ENCODE measurements around the gene PPP1R3G. TPM values are rescaled to one million over a fixed set of nuclear protein-coding genes. Genes with fewer than 3 reads are reported as not detected.
A peak's percentile ranks its signal among the peaks of the same experiment; 100 is the strongest.

PPP1R3G gene
- total and polyA plus RNA-seq, 2 of the 13 experiments (the other 11 are each of a cell fraction or from before 2014, with no cell fraction given) = 1.2 to 1.3 TPM

GRCh38 chr6:5059036-5059896 lies 25.9 kb upstream of the PPP1R3G start (continued):
- no peak for TF ChIP-seq ZNF33A (CRISPR knock-in tag; IDR thresholded peaks at IDR 0.05; ENCODE audit: borderline replicate concordance)
- TF ChIP-seq MZF1 (CRISPR knock-in tag; IDR thresholded peaks at IDR 0.05; ENCODE audit: borderline replicate concordance) = no peak
- 0 out of 2 replicates have a peak, but pooled peaks have one; percentile 60 for TF ChIP-seq ZNF784 (CRISPR knock-in tag; IDR thresholded peaks at IDR 0.05; ENCODE audit: borderline replicate concordance)
- no peak for TF ChIP-seq ZNF576 (CRISPR knock-in tag; IDR thresholded peaks at IDR 0.05)
- TF ChIP-seq ZNF20 (CRISPR knock-in tag; IDR thresholded peaks at IDR 0.05) = no peak
- peak; percentile 87 for TF ChIP-seq PPARG (CRISPR knock-in tag; conservative IDR thresholded peaks at IDR 0.05)
- TF ChIP-seq ZNF816 (CRISPR knock-in tag; IDR thresholded peaks at IDR 0.05; ENCODE audit: borderline replicate concordance) = peak; percentile 61; the same call in 1 of the 2 replicates
- TF ChIP-seq RARA (CRISPR knock-in tag; IDR thresholded peaks at IDR 0.05) = peak; percentile 82
- no peak for TF ChIP-seq ZBTB39 (CRISPR knock-in tag; IDR thresholded peaks at IDR 0.05)
- peak; percentile 73; the same call in 1 of the 2 replicates for TF ChIP-seq MYC (CRISPR knock-in tag; IDR thresholded peaks at IDR 0.05; ENCODE audit: borderline replicate concordance)
- TF ChIP-seq ZNF121 (CRISPR knock-in tag; IDR thresholded peaks at IDR 0.05) = peak; percentile 100
- TF ChIP-seq ZNF572 (CRISPR knock-in tag; IDR thresholded peaks at IDR 0.05) = no peak
- TF ChIP-seq MBD4 (IDR thresholded peaks at IDR 0.05; ENCODE audit: borderline replicate concordance, low read length) = peak; percentile 32; the same call in 1 of the 2 replicates
- no peak for TF ChIP-seq ATF7-NPFF (CRISPR knock-in tag; IDR thresholded peaks at IDR 0.05; ENCODE audit: low read depth)
- TF ChIP-seq ZZZ3 (CRISPR knock-in tag; IDR thresholded peaks at IDR 0.05; ENCODE audit: borderline replicate concordance) = no peak
- TF ChIP-seq PITX1 (CRISPR knock-in tag; IDR thresholded peaks at IDR 0.05) = peak; percentile 87
- no peak for TF ChIP-seq ZBTB2 (CRISPR knock-in tag; IDR thresholded peaks at IDR 0.05; ENCODE audit: low read depth)
- TF ChIP-seq FIP1L1 (IDR thresholded peaks at IDR 0.05; ENCODE audit: borderline replicate concordance, insufficient read depth, low read depth, low read length) = no peak
- TF ChIP-seq ZBTB14 (CRISPR knock-in tag; IDR thresholded peaks at IDR 0.05) = no peak
- 0 out of 2 replicates have a peak, but pooled peaks have one; percentile 52 for TF ChIP-seq ZKSCAN5 (CRISPR knock-in tag; IDR thresholded peaks at IDR 0.05)
- peak; percentile 56 for TF ChIP-seq U2AF1 (optimal IDR thresholded peaks at IDR 0.05; ENCODE audit: low read depth, low read length)
